Muscle layer of colon (tissue), 2 donors: ENCODE data around the gene SPPL2C.

Experiments
- H3K27ac ChIP-seq: one replicate; pipeline ENCODE4 v1.7.0; 2013; ENCODE audit warnings: low read depth, mild to moderate bottlenecking, low read length, moderate library complexity
- H3K27me3 ChIP-seq, 2 donors: one replicate each; pipeline ENCODE4 v1.7.0; 2013; ENCODE audit warnings: low read length in 2 of 2, mild to moderate bottlenecking in 2 of 2; ENCODE audit not compliant: insufficient read depth in 2 of 2, control insufficient read depth in 1 of 2
- H3K36me3 ChIP-seq: one replicate; pipeline ENCODE4 v1.7.0; 2013; ENCODE audit warnings: mild to moderate bottlenecking, low read length; ENCODE audit not compliant: insufficient read depth
- H3K4me1 ChIP-seq: one replicate; pipeline ENCODE4 v1.7.0; 2013; ENCODE audit warnings: mild to moderate bottlenecking, low read length; ENCODE audit not compliant: insufficient read depth
- H3K4me3 ChIP-seq, 2 donors: one replicate each; pipeline ENCODE4 v1.7.0; 2013; ENCODE audit warnings: low read length in 2 of 2, low read depth in 1 of 2, mild to moderate bottlenecking in 1 of 2, moderate library complexity in 1 of 2
- H3K9ac ChIP-seq: one replicate; pipeline ENCODE4 v1.7.0; 2013; ENCODE audit warnings: low read length
- H3K9me3 ChIP-seq: one replicate; pipeline ENCODE4 v1.7.0; 2013; ENCODE audit warnings: mild to moderate bottlenecking, low read length
- donor health status: abdominal sarcoma.
- donor health status: Adenocarcinoma of cecum.

SPPL2C gene

DNA sequence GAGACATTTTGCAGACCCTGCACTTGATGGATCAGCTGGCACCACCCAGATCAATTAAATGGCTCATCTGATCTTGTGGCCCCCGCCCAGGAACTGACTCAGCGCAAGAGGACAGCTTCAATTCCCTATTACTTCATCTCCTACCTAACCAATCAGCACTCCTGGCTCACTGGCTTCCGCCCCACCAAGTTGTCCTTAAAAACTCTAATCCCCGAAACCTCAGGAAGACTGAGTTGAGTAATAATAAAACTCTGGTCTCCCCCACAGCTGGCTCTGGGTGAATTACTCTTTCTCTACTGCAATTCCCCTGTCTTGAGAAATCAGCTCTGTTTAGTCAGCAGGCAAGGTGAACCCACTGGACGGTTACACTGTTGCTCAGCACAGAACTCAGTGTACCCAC, 23.6 kb downstream of the SPPL2C start:
- Histone ChIP-seq H3K4me3 (no peak overlapping the region), H3K36me3 (no peaks in the 10 kb centered on the region), H3K4me1 (no peaks in the 10 kb centered on the region), H3K9me3 (no peaks in the 10 kb centered on the region), H3K27me3 (no peaks in the 10 kb centered on the region), H3K27ac (no peak overlapping the region), H3K9ac (no peak overlapping the region)

DNA sequence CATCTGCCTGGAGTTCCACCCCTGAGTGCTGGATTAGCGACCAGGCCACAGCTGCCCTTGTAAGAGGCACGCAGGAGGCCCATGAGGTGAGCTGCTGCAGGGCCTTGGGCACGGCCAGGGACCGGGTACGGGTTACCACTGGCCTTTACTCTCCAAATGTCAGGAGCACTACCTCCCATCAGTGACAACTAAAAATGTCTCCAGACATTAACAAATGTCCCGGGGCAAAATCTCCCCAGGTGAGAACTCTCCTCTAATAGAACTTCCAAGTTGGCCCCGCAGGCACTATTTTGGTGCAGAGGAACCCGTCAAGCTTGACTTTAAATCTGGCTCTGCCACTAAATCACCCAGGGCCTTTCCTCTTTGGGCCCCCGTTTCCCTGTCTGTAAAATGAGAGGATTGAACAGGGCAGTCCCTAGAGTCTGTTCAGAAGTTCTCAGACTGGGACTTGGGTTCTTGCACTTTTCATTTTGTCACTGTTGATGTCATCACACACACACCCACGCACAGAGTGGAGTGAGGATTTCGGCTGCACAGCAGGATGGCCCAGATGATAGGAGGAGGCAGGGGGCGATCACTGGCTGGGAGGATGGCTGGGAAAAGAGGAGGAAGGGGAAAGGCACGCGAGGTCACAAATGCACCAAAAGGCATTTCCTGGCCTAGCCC, 25.1 kb downstream of the SPPL2C start:
- no peaks in the 10 kb centered on the region for H3K36me3 ChIP-seq
- H3K9ac ChIP-seq: no peak overlapping the region
- H3K27me3 ChIP-seq: no peaks in the 10 kb centered on the region
- no peak overlapping the region for H3K27ac ChIP-seq
- no peaks in the 10 kb centered on the region for H3K4me1 ChIP-seq
- no peaks in the 10 kb centered on the region for H3K9me3 ChIP-seq
- H3K4me3 ChIP-seq: no peak overlapping the region

DNA sequence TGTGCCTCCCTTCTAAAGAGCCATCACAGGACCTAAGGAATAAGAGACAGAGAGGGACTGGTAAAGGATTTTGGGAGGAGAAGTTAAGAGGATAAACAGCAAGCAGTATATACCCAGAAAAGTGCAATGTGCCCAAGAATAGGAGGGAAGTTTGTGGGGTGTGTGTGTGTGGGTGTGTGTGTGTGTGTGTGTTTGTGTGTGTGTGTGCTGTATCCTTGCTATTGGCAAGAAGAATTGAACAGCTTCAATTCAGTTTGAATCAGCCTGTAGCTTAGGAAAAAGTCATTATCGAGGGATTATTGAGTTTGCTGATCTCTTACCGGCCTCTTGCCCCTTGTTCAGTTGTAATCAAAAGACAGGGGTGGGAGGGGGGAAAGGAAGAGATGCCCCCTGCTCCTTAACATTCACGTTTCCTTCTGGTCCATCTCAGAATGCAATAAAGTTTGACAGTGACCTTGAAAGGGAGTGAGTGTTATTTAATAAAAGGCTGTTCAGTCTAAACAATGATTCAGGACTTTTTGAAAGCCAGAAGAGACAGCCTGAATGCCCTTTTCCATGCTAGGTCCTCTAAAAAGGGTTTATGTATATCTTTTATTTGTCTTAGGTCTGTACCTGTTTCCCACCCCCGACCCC, 25.8 kb downstream of the SPPL2C start:
- Histone ChIP-seq H3K4me3 (no peak overlapping the region), H3K27ac (no peak overlapping the region), H3K36me3 (no peaks in the 10 kb centered on the region), H3K4me1 (no peaks in the 10 kb centered on the region), H3K9ac (no peak overlapping the region), H3K9me3 (no peaks in the 10 kb centered on the region), H3K27me3 (no peaks in the 10 kb centered on the region)

DNA sequence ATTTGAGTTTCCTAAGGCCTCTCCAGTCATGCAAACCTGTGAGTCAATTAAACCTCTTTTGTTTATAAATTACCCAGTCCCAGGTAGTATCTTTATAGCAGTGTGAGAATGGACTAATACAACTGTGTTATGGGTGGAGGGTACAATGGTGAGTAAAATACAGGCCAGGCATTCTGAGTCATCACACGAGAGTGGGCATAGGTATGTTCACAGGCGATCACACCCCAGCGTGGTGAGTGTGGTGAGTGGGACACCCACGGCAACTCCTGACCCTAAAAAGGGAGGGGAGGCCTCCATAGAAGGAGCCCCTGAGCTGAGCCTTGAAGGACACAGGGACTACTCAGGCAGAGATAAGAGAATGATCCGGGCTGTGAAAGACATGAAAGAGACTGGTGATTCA, 27.0 kb downstream of the SPPL2C start:
- H3K36me3 ChIP-seq: no peaks in the 10 kb centered on the region
- no peak overlapping the region for H3K9ac ChIP-seq
- no peak overlapping the region for H3K4me3 ChIP-seq
- no peaks in the 10 kb centered on the region for H3K27me3 ChIP-seq
- no peaks in the 10 kb centered on the region for H3K9me3 ChIP-seq
- no peaks in the 10 kb centered on the region for H3K4me1 ChIP-seq
- H3K27ac ChIP-seq: no peak overlapping the region

DNA sequence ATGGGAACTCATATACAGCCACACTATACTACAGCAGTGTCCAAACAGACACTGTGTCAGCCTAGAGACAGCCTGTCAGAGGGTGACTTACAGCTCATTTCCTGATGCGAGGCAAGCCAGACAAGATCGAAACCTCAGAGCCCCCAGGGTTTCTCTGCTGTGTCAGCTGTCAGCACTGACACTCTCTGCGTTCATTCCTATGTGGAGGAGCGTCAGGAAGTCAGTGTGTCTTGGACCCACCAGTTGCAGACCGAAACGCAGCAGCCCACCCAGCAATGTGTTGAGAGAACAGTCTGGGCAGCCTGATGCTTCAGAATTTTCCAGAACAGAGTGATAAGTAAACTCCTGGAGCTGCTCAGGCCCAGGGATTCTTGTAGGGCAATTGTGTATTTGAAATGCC, 29.0 kb downstream of the SPPL2C start:
- Histone ChIP-seq H3K36me3 (no peaks in the 10 kb centered on the region), H3K4me3 (no peak overlapping the region), H3K4me1 (no peaks in the 10 kb centered on the region), H3K27ac (no peak overlapping the region), H3K9me3 (no peaks in the 10 kb centered on the region), H3K27me3 (no peaks in the 10 kb centered on the region), H3K9ac (no peak overlapping the region)

DNA sequence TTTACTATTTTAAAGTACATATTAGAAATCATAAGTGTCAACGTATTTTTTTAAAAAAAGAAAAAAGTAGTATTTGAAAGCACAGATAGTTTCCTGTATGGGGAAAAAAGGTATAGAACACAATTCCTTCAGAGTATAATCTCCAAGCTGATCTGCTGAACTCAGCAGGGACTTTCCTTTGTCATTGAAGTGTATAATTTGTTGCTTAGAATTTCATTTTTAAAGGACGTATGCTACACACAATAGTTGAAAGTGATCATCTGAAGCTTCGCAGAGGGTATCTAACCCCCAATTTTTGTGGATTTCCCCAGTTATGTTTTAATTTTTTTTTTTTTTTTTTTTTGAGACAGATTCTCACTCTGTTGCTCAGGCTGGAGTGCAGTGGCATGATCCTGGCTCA, 29.5 kb downstream of the SPPL2C start:
- no peaks in the 10 kb centered on the region for H3K4me1 ChIP-seq
- no peak overlapping the region for H3K4me3 ChIP-seq
- H3K36me3 ChIP-seq: no peaks in the 10 kb centered on the region
- H3K27ac ChIP-seq: no peak overlapping the region
- H3K27me3 ChIP-seq: no peaks in the 10 kb centered on the region
- H3K9me3 ChIP-seq: no peaks in the 10 kb centered on the region
- H3K9ac ChIP-seq: no peak overlapping the region

DNA sequence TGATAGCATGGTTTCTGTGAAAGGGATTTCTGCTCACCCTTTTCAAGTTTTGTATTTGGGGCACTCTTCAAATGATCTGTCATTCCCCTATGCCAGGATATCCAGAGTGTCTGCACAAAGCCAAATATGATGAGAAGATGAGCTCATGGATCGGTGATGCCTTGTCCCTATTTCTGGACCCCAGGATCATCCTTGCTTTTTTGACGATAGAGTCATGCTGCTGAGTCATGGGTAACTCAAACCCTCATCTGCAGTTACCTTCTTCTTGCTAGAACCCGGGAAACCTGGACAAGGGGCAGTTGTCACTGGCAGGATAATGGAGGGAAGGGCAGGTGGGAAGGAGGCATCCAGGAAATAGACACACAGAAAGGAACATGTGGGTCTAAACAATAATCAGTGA, 31.9 kb downstream of the SPPL2C start:
- Histone ChIP-seq H3K4me1 (no peaks in the 10 kb centered on the region), H3K27me3 (no peaks in the 10 kb centered on the region), H3K9me3 (no peaks in the 10 kb centered on the region), H3K27ac (no peak overlapping the region), H3K9ac (no peak overlapping the region), H3K4me3 (no peak overlapping the region), H3K36me3 (no peaks in the 10 kb centered on the region)

DNA sequence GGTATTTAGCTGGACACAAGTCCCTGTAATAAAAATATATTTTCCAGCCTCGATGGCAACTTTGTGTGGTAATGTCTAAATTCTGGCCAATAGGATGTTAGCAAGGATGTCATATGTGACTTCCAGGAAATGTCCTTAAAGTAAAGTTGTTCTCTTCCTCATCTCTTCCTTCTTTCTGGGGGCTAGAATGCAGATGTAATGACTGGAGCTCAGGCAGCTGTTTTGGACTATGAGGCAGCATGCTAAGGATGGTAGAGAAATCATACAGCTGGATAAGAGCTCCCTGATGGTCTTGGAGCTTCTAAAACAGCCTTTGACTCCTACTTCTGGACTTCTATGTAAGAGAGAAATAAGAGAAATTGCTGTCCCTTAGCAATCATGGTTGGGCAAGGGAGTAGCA, 32.8 kb downstream of the SPPL2C start:
- Histone ChIP-seq H3K36me3 (no peaks in the 10 kb centered on the region), H3K9ac (no peak overlapping the region), H3K4me1 (no peaks in the 10 kb centered on the region), H3K9me3 (no peaks in the 10 kb centered on the region), H3K4me3 (no peak overlapping the region), H3K27me3 (no peaks in the 10 kb centered on the region), H3K27ac (no peak overlapping the region)

DNA sequence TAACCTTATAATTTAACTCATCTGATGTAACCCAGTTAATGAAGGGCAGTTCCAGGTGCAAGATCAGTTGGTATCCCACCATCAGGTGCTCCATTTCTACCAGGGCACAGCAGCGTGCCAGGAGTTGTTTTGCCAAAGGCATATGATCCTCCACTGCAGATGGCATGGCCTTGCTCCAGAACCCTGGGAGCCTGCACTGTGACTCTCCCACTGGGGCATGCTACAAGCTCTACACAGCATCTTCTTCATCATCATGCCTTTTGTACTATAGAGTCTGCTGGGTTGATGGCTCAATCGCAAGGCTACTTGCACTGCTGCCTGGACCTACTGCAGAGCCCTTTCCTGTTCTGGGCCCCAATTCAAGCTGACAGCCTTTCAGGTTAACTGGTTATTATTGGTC, 38.4 kb downstream of the SPPL2C start:
- no peak overlapping the region for H3K27ac ChIP-seq
- no peaks in the 10 kb centered on the region for H3K4me1 ChIP-seq
- H3K4me3 ChIP-seq: no peak overlapping the region
- H3K36me3 ChIP-seq: no peaks in the 10 kb centered on the region
- H3K9me3 ChIP-seq: no peaks in the 10 kb centered on the region
- H3K9ac ChIP-seq: no peak overlapping the region
- no peaks in the 10 kb centered on the region for H3K27me3 ChIP-seq

DNA sequence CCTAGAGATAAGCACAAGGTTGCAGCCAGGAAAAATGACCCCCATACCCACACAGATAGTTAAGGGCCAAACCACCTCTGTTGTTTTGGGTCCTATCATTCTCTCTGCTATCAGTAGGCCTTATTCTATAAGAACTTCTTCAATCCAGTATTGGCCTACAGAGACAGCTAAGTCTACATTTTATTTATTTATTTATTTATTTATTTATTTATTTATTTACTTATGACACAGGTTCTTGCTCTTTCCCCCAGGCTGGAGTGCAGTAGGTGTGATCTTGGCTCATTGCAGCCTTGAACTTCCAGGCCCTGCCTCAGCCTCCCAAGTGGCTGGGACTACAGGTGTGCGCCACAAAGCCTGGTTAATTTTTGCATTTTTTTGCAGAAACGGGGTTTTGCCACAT, 42.2 kb downstream of the SPPL2C start:
- Histone ChIP-seq H3K27ac (no peak overlapping the region), H3K9ac (no peak overlapping the region), H3K9me3 (no peaks in the 10 kb centered on the region), H3K36me3 (no peaks in the 10 kb centered on the region), H3K27me3 (no peaks in the 10 kb centered on the region), H3K4me3 (no peak overlapping the region), H3K4me1 (no peaks in the 10 kb centered on the region)

DNA sequence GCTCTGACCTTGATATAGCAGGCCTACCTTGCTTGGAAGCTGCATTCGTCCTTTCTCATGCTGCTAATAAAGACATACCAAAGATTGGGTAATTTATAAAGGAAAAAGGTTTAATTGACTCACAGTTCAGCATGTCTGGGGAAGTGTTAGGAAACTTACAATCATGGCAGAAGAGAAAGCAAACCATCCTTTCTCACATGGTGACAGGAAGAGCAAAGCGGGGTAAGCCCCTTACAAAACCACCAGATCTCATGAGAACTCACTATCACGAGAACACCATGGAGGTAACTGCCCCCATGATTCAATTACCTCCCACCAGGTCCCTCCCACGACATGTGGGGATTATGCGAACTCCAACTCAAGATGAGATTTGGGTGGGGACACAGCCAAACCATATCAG, 43.7 kb downstream of the SPPL2C start:
- Histone ChIP-seq H3K36me3 (no peaks in the 10 kb centered on the region), H3K9ac (no peak overlapping the region), H3K4me3 (no peak overlapping the region), H3K4me1 (no peaks in the 10 kb centered on the region), H3K27me3 (no peaks in the 10 kb centered on the region), H3K27ac (no peak overlapping the region), H3K9me3 (no peaks in the 10 kb centered on the region)

DNA sequence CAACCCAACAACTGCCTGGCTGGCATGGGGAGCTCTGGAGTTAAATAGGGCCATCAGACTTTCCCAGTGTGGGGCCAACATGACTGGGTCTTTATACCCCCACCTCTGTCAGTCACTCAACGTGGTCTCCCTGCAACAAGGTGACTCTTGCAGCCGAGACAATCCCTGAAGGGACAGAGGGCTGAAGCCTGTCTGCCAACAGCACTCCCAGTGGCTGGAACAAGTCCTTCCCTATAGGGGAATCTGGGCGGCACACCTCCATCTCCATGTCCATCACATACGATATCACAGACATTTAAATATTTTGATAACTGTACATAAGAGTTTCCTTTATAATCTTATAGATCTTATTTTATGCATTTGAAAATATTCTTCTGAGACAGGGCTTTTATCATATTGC, 44.9 kb downstream of the SPPL2C start:
- Histone ChIP-seq H3K4me3 (no peak overlapping the region), H3K36me3 (no peaks in the 10 kb centered on the region), H3K9me3 (no peaks in the 10 kb centered on the region), H3K9ac (no peak overlapping the region), H3K27me3 (peaks cover 0 to 1% of the 10 kb centered on the region in 2 donors), H3K27ac (no peak overlapping the region), H3K4me1 (no peaks in the 10 kb centered on the region)
